HFF-Myc (cell line): ENCODE measurements around the gene SYT15.

Experiments
- DNase-seq: peaks from one replicate; pipeline ENCODE4 v3.0.0-alpha.2; 2011; ENCODE audit warnings: low read depth; ENCODE audit errors: extremely low read depth
- H3K4me3 ChIP-seq: replicated peaks from 2 replicates; pipeline ENCODE4 v1.5.1; 2011; ENCODE audit warnings: low read depth, mild to moderate bottlenecking, control low read depth, low read length
- TF ChIP-seq, protein P1 (sequence below): IDR thresholded peaks from 2 replicates; pipeline ENCODE4 v1.5.1; 2012; ENCODE audit warnings: mild to moderate bottlenecking, low read depth, low read length, control low read depth; ENCODE audit errors: missing control alignments

The SYT15 gene

DNA sequence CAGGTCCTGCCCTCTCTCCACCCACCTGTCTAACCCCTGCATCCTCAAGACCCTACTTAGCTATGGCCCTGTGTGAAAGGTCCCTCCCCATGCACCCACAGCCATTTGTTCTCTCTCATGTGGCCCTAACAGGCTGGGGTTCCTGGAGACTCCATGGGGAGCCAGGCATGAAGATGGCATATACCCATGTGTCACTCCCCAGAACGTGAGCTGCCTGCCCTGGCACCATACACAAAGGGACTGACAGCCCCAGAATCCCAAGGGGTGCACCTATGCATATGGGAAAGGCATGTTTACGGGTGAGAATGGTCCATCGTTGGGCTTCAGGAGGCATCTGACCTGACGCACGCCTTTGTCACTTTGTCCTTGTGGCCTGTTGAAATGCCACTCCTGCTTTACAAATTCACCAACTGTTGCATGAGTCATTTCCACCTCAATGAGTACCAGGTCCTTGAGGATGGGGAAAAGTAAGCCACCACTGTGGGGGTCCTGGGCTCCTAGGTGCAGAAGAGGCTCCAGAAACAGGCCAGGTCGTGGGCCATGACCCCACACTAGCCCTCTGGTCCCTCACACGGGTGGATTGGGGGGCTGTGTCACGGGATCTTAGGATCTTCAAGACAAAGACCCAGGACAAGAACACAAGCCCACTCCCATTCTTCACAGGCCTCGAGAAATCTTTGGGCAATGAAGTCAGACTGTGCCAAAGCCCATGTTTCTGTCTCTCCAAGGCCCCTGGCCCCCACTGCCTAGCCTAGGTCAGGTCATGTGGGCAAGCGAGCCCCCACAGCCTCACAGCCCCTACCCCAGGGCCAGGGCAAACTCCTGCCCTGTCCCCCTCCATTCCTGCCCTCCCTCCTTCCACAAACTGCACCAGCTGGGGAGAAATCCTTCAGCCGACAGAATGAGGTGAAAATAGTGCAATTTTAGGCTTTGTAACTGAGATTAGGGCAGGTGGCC is 31.1 kb upstream of the SYT15 start:
- DNase-seq = no peak
- H3K4me3 ChIP-seq = no peak overlapping the region
- TF ChIP-seq, protein P1, sequence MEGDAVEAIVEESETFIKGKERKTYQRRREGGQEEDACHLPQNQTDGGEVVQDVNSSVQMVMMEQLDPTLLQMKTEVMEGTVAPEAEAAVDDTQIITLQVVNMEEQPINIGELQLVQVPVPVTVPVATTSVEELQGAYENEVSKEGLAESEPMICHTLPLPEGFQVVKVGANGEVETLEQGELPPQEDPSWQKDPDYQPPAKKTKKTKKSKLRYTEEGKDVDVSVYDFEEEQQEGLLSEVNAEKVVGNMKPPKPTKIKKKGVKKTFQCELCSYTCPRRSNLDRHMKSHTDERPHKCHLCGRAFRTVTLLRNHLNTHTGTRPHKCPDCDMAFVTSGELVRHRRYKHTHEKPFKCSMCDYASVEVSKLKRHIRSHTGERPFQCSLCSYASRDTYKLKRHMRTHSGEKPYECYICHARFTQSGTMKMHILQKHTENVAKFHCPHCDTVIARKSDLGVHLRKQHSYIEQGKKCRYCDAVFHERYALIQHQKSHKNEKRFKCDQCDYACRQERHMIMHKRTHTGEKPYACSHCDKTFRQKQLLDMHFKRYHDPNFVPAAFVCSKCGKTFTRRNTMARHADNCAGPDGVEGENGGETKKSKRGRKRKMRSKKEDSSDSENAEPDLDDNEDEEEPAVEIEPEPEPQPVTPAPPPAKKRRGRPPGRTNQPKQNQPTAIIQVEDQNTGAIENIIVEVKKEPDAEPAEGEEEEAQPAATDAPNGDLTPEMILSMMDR = no peak

DNA sequence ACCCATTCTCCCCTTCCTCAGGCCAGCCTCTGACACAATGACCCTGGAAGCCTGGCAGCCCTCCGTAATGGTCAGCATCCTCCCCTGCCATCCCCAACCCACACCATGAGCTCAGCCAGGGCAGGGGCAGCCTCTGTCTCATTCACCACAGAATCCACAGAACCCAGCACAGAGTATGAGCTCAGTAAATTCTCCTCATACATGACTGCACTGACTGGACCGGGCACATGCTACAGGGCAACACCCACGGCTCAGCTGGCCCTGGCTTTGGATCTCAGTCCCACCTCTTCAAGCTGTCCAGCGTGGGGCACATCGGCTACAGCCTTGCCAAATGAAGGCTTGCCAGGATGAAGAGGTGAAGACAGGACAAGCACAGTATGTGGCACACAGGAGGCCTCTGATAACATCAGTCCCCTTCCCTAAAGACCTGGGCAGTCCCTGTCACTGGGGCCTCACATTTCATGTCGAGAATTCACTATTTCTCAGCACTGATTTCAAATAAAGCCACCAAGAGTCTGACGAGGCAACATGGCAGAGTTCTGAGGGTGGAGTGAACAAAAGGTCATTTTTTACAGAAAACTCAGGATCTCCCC is 30.3 kb upstream of the SYT15 start:
- no peak overlapping the region for H3K4me3 ChIP-seq
- TF ChIP-seq, protein P1 = no peak
- no peak for DNase-seq

- no peak for DNase-seq
- TF ChIP-seq, protein P1 = no peak
- H3K4me3 ChIP-seq = no peak overlapping the region
Measured at GRCh38 chr10:46549171-46550075, 29.5 kb upstream of the SYT15 start.

DNA sequence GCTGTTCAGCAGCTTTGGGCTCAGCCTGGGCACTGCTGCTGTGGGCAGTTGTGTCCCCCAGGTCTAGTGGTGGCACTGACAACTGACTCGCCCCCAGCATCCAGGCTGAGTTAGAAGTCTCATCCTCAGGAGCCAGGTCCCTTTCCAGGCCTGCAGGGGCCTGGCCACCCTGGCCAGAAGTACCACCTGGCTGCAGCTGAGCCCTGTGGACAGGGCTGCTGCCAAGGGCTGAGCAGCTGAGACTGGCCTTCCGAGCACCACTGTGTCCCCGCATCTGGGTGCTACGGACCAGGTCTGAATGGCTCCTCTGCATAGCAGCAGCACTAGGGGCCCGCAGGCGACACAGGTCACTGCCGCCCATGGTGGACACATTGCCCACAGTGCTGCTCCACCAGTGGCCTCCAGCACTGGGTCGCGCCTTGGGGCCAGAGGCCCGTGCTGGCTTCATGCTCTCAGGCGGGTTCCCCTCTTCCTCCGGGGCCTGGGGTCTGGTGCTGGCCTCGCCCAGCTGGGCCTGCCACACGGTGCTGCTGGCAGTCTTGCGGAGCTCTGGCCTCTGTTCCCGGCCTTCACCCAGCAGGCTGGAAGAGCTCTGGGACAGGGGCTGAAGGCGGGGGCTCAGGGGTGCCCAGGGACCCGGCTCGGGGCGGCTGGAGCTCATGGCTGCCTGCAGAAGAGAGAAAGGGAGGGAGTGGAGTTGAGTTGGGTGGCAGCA is 28.7 kb upstream of the SYT15 start:
- no peak overlapping the region for H3K4me3 ChIP-seq
- DNase-seq = no peak
- TF ChIP-seq, protein P1 = no peak

GRCh38 chr10:46550795-46551700 is 27.9 kb upstream of the SYT15 start:
- no peak for DNase-seq
- TF ChIP-seq, protein P1 = no peak
- no peak overlapping the region for H3K4me3 ChIP-seq
